ENCODE data around the gene GOLGA2. TPM values are rescaled to one million over a fixed set of nuclear protein-coding genes. Genes with fewer than 3 reads are reported as not detected.

Gene GOLGA2
- total and polyA plus RNA-seq, 2 of the 4 experiments (the other 2 are of a cell fraction), result 118 to 146 TPM

GRCh38 chr9:128242124-128242523, 33.7 kb downstream of the GOLGA2 start:
- H3K27me3 ChIP-seq (ENCODE audit: control insufficient read depth, insufficient read depth, low read length), result no peaks in the 10 kb centered on the region
- H3K9ac ChIP-seq (ENCODE audit: low read depth, low read length), result no peak overlapping the region
- H3K4me1 ChIP-seq (ENCODE audit: control insufficient read depth, insufficient read depth, low read length), result peaks cover 26% of the 10 kb centered on the region
- in situ Hi-C loops (cut with MboI; ENCODE audit: low sequenced_read_pairs), result no loop called here
- intact Hi-C loops (cut with micrococcal nuclease), result no loop called here
- H3K27ac ChIP-seq (ENCODE audit: insufficient read depth, low read length), result no peak overlapping the region
- no peak overlapping the region for H3K18ac ChIP-seq (ENCODE audit: low read depth, low read length)
- no peak overlapping the region for H2BK15ac ChIP-seq (ENCODE audit: low read depth, low read length)
- H4K20me1 ChIP-seq (ENCODE audit: insufficient read depth, low read length), result no peaks in the 10 kb centered on the region
- ATAC-seq (ENCODE audit: low read depth) (no peak), DNase-seq (no peak)
- no peak overlapping the region for H2BK120ac ChIP-seq (ENCODE audit: low read depth, low read length)
- ChIA-PET CTCF (no interaction called here), POLR2A (ENCODE audit: unreplicated experiment) (no interaction called here)
- no peak overlapping the region for H2AK9ac ChIP-seq (replicated peaks; ENCODE audit: low read depth, low read length, poor library complexity)
- no peak overlapping the region for H2BK5ac ChIP-seq (ENCODE audit: low read depth, low read length, poor library complexity, severe bottlenecking)
- no peak overlapping the region for H4K91ac ChIP-seq (ENCODE audit: insufficient read depth, low read depth, low read length)
- no peaks in the 10 kb centered on the region for H3K9me3 ChIP-seq (ENCODE audit: control insufficient read depth, insufficient read depth, low read length)
- no peak overlapping the region for H3K4me3 ChIP-seq (ENCODE audit: insufficient read depth, low read depth, low read length)
- H4K8ac ChIP-seq (ENCODE audit: low read depth in 2 of 2, low read length in 2 of 2), result no peak overlapping the region
- TF ChIP-seq, protein P1, sequence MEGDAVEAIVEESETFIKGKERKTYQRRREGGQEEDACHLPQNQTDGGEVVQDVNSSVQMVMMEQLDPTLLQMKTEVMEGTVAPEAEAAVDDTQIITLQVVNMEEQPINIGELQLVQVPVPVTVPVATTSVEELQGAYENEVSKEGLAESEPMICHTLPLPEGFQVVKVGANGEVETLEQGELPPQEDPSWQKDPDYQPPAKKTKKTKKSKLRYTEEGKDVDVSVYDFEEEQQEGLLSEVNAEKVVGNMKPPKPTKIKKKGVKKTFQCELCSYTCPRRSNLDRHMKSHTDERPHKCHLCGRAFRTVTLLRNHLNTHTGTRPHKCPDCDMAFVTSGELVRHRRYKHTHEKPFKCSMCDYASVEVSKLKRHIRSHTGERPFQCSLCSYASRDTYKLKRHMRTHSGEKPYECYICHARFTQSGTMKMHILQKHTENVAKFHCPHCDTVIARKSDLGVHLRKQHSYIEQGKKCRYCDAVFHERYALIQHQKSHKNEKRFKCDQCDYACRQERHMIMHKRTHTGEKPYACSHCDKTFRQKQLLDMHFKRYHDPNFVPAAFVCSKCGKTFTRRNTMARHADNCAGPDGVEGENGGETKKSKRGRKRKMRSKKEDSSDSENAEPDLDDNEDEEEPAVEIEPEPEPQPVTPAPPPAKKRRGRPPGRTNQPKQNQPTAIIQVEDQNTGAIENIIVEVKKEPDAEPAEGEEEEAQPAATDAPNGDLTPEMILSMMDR (conservative IDR thresholded peaks at IDR 0.05; ENCODE audit: low read depth, low read length), result no peak
- no peak for TF ChIP-seq POLR2A (IDR thresholded peaks at IDR 0.05; ENCODE audit: low read depth, low read length)
- TF ChIP-seq, protein P2, sequence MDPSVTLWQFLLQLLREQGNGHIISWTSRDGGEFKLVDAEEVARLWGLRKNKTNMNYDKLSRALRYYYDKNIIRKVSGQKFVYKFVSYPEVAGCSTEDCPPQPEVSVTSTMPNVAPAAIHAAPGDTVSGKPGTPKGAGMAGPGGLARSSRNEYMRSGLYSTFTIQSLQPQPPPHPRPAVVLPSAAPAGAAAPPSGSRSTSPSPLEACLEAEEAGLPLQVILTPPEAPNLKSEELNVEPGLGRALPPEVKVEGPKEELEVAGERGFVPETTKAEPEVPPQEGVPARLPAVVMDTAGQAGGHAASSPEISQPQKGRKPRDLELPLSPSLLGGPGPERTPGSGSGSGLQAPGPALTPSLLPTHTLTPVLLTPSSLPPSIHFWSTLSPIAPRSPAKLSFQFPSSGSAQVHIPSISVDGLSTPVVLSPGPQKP (IDR thresholded peaks at IDR 0.05; ENCODE audit: borderline replicate concordance, low read depth, low read length), result no peak
- TF ChIP-seq RFX5 (IDR thresholded peaks at IDR 0.05; ENCODE audit: low read depth, low read length), result no peak
- no peak for TF ChIP-seq FOS (IDR thresholded peaks at IDR 0.05; ENCODE audit: low read depth, low read length)
- TF ChIP-seq MXI1 (IDR thresholded peaks at IDR 0.05; ENCODE audit: borderline replicate concordance, low read depth, low read length), result no peak
- TF ChIP-seq BHLHE40 (IDR thresholded peaks at IDR 0.05; ENCODE audit: low read depth, low read length), result no peak
- TF ChIP-seq RCOR1 (IDR thresholded peaks at IDR 0.05; ENCODE audit: insufficient replicate concordance, low read length), result no peak
- TF ChIP-seq CEBPB (IDR thresholded peaks at IDR 0.05; ENCODE audit: low read depth, low read length), result no peak
- no peak for TF ChIP-seq RAD21 (IDR thresholded peaks at IDR 0.05; ENCODE audit: low read length)
- TF ChIP-seq CHD1 (IDR thresholded peaks at IDR 0.05; ENCODE audit: low read depth, low read length), result no peak
- TF ChIP-seq MAZ (IDR thresholded peaks at IDR 0.05; ENCODE audit: borderline replicate concordance, low read depth, low read length), result no peak
- no peak for TF ChIP-seq SMC3 (IDR thresholded peaks at IDR 0.05; ENCODE audit: low read depth, low read length)
- no peak for TF ChIP-seq NFE2L2 (IDR thresholded peaks at IDR 0.05; ENCODE audit: low read depth, low read length)
- TF ChIP-seq USF2 (IDR thresholded peaks at IDR 0.05; ENCODE audit: low read depth, low read length), result no peak
- no peak for TF ChIP-seq MAFK (IDR thresholded peaks at IDR 0.05; ENCODE audit: low read depth, low read length)
- H2BK20ac ChIP-seq (ENCODE audit: low read depth, low read length), result no peak overlapping the region
- H2AK5ac ChIP-seq (ENCODE audit: low read depth, low read length), result no peak overlapping the region
- H3K9me1 ChIP-seq (ENCODE audit: insufficient read depth, low read length), result peaks cover 23% of the 10 kb centered on the region
- no peak overlapping the region for H2AFZ ChIP-seq (replicated peaks; ENCODE audit: low read length, poor library complexity)
- no peaks in the 10 kb centered on the region for H3K36me3 ChIP-seq (ENCODE audit: control insufficient read depth, insufficient read depth, low read length)
- BruUV-seq (replicated peaks), result no TSS peak
- H3K79me1 ChIP-seq (ENCODE audit: low read depth in 1 of 2, low read length in 2 of 2), result peaks cover 0 to 15% of the 10 kb centered on the region in 2 experiments; a peak in 2 of 4 replicates
- dilution Hi-C loops (cut with HindIII; ENCODE audit: low sequenced_read_pairs, unreplicated experiment), result no loop called here
- H3K4me2 ChIP-seq (ENCODE audit: low read depth, low read length), result no peak overlapping the region
- no peak overlapping the region for H3K56ac ChIP-seq (ENCODE audit: extremely low read depth, insufficient read depth, low read length)
- H3K4ac ChIP-seq (ENCODE audit: low read depth, low read length), result no peak overlapping the region
- H3K23ac ChIP-seq (ENCODE audit: low read depth, low read length), result no peak overlapping the region
- no CpG with 5 or more reads among the region's 4 CpGs for WGBS, 2 experiments (ENCODE audit: extremely low coverage in 2 of 2, insufficient read length in 1 of 2)
- H4K5ac ChIP-seq (ENCODE audit: low read depth, low read length), result no peak overlapping the region
- H3K14ac ChIP-seq (replicated peaks; ENCODE audit: low read depth, low read length), result no peak overlapping the region
